Body of pancreas (tissue), 4 donors: ENCODE results near the gene CLIP1.

Experiments used
- POLR2A ChIP-seq, 3 donors: fragments of 450-650 bp; IDR thresholded peaks; one replicate each; pipeline ENCODE4 v1.6.1; 2016; ENCODE audit warnings: antibody characterized with exemption in 3 of 3, mild to moderate bottlenecking in 2 of 3
- TF ChIP-seq, protein P1 (sequence below), 7 experiments: fragments of 450-650 bp in 4 of 7; fragments of 200-600 bp in 3 of 7; sonication (generic) in 3 of 7; IDR thresholded peaks; one replicate each; pipeline ENCODE4 v1.5.1; 2016 to 2019; ENCODE audit warnings: antibody characterized with exemption in 7 of 7

DNA sequence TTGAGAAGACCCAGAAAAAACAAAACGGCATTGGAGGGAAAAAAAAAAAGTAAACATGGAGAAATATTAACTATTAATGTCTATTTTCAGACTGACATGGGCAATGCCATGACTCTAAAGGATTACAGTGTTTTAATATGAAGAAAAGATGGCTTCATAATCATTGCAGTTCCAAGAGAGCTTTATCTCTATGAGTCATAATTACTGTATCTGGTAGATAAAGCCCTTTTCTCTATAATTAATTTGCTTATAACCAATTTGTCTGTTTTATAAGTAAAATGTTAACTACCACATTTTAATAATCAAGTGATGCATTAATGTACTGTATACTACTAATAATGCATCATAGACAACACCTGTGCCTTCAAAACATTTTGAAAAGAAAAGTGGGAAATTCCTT lies 59.7 kb downstream of the CLIP1 start:
- TF ChIP-seq, protein P1, sequence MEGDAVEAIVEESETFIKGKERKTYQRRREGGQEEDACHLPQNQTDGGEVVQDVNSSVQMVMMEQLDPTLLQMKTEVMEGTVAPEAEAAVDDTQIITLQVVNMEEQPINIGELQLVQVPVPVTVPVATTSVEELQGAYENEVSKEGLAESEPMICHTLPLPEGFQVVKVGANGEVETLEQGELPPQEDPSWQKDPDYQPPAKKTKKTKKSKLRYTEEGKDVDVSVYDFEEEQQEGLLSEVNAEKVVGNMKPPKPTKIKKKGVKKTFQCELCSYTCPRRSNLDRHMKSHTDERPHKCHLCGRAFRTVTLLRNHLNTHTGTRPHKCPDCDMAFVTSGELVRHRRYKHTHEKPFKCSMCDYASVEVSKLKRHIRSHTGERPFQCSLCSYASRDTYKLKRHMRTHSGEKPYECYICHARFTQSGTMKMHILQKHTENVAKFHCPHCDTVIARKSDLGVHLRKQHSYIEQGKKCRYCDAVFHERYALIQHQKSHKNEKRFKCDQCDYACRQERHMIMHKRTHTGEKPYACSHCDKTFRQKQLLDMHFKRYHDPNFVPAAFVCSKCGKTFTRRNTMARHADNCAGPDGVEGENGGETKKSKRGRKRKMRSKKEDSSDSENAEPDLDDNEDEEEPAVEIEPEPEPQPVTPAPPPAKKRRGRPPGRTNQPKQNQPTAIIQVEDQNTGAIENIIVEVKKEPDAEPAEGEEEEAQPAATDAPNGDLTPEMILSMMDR (IDR thresholded peaks at IDR 0.05) = no peak
- TF ChIP-seq POLR2A (IDR thresholded peaks at IDR 0.05) = no peak
